DND-41 (cell line): Measurements from ENCODE around the gene CHAC1.
"Not testable (repeated sequence)": the region's sequence is repeated elsewhere in the genome, so short reads cannot be mapped to it uniquely, and the experiment has no call there.

ENCODE experiments used
- CTCF ChIP-seq: IDR thresholded peaks from 2 replicates; pipeline ENCODE4 v1.5.1; 2012; ENCODE audit warnings: borderline replicate concordance, low read length, moderate library complexity, mild to moderate bottlenecking; ENCODE audit not compliant: poor library complexity, severe bottlenecking; ENCODE audit errors: extremely low read depth
- EZH2 ChIP-seq: IDR thresholded peaks from 3 replicates; pipeline ENCODE4 v1.6.1; 2012; ENCODE audit warnings: borderline replicate concordance, low read depth, mild to moderate bottlenecking, moderate library complexity, low read length, inconsistent platforms; ENCODE audit not compliant: severe bottlenecking

GRCh38 chr15:40962317-40962716 lies 9.0 kb downstream of the CHAC1 start:
- not testable (repeated sequence) for TF ChIP-seq CTCF, EZH2
